Measurements from ENCODE around the gene MYO7B. TPM values are rescaled to one million over a fixed set of nuclear protein-coding genes. Genes with fewer than 3 reads are reported as not detected.
A peak's percentile ranks its signal among the peaks of the same experiment; 100 is the strongest.
"Not testable (repeated sequence)": the region's sequence is repeated elsewhere in the genome, so short reads cannot be mapped to it uniquely, and the experiment has no call there.

MYO7B gene
- total and polyA plus RNA-seq, 7 experiments from 2014 or later: 0.29 to 5.9 (median 1.3) TPM; not detected in 4

DNA sequence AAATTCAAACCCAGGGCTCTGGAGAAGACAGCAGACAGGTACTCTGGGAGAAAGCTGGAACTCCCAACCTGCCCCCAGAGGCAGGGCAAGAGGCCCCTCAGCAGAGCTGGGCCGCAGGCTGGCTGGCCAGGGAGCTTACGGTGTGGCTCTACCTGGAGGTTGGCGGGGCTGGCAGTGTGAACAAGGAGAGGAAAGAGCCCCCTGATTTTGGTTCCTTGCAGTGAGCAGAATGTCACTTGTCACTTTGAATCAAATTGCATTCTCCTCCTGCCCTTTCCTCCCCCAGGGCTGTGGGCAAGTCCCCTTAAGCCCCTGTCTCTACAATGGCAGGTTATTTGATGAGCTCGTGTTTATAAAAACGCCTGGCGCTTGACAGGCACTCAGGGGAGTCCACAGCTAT lies 32.6 kb downstream of the MYO7B start:
- H3K9me3 Mint-ChIP-seq: peaks cover 0 to under 1% (median 0%) of the 10 kb centered on the region in 11 donors
- Histone ChIP-seq H3K4me3 (ENCODE audit: low read length) (no peak overlapping the region), H3K27ac (ENCODE audit: low read depth, low read length) (no peak overlapping the region), H3K4me1 (ENCODE audit: control insufficient read depth in 2 of 2, insufficient read depth in 2 of 2, low read length in 2 of 2) (no peaks in the 10 kb centered on the region), H3K9me3 (ENCODE audit: control insufficient read depth in 2 of 3, low read length in 3 of 3) (no peaks in the 10 kb centered on the region), H3K36me3 (ENCODE audit: control insufficient read depth in 2 of 3, insufficient read depth in 3 of 3, low read length in 3 of 3) (no peaks in the 10 kb centered on the region), H3K27me3 (ENCODE audit: control insufficient read depth in 2 of 2, insufficient read depth in 2 of 2, low read length in 2 of 2) (no peaks in the 10 kb centered on the region)
- POLR2A ChIA-PET: no interaction called here
- CTCF ChIA-PET: interaction anchor here (0.5 kb wide), 1 partner anchor 223 kb away, joined by 4 read pairs; no protein-coding TSS in a partner anchor
- no peak overlapping the region for H3K4me3 Mint-ChIP-seq
- DNase-seq (no peak), ATAC-seq (no peak)
- H3K4me1 Mint-ChIP-seq: peaks cover 0 to 14% (median 0%) of the 10 kb centered on the region in 7 donors
- intact Hi-C loops (cut with micrococcal nuclease): no loop called here
- peaks cover 0 to 40% (median 0%) of the 10 kb centered on the region in 5 donors for H3K27me3 Mint-ChIP-seq
- H3K27ac Mint-ChIP-seq: no peak overlapping the region
- peaks cover 0 to under 1% (median 0%) of the 10 kb centered on the region in 5 donors for H3K36me3 Mint-ChIP-seq

GRCh38 chr2:127569666-127570065 lies 34.2 kb downstream of the MYO7B start:
- intact Hi-C loops (cut with micrococcal nuclease): no loop called here
- ATAC-seq: no peak
- Mint-ChIP-seq H3K27ac (peak overlapping the region in 1 of 9 donors; percentile 27), H3K27me3 (peaks cover 0 to 37% (median 0%) of the 10 kb centered on the region in 5 donors), H3K9me3 (no peaks in the 10 kb centered on the region), H3K4me1 (peaks cover 0 to 4% (median 0%) of the 10 kb centered on the region in 7 donors), H3K4me3 (no peak overlapping the region), H3K36me3 (no peaks in the 10 kb centered on the region)
- POLR2A ChIA-PET: no interaction called here
- no peak overlapping the region for H3K27ac ChIP-seq (ENCODE audit: low read depth, low read length)
- H3K9me3 ChIP-seq (ENCODE audit: control insufficient read depth in 2 of 3, low read length in 3 of 3): no peaks in the 10 kb centered on the region
- no peaks in the 10 kb centered on the region for H3K27me3 ChIP-seq (ENCODE audit: control insufficient read depth in 2 of 2, insufficient read depth in 2 of 2, low read length in 2 of 2)
- no peak overlapping the region for H3K4me3 ChIP-seq (ENCODE audit: low read length)
- DNase-seq: no peak
- H3K36me3 ChIP-seq (ENCODE audit: control insufficient read depth in 2 of 3, insufficient read depth in 3 of 3, low read length in 3 of 3): no peaks in the 10 kb centered on the region
- CTCF ChIA-PET: no interaction called here
- no peaks in the 10 kb centered on the region for H3K4me1 ChIP-seq (ENCODE audit: control insufficient read depth in 2 of 2, insufficient read depth in 2 of 2, low read length in 2 of 2)

GRCh38 chr2:127570282-127571250 lies 35.1 kb downstream of the MYO7B start:
- peaks cover 7 to 10% (median 8%) of the 10 kb centered on the region in 7 donors for H3K4me1 Mint-ChIP-seq
- CTCF ChIA-PET: no interaction called here
- no peak for ATAC-seq

GRCh38 chr2:127572352-127572751 lies 36.9 kb downstream of the MYO7B start:
- ATAC-seq; H3K4me1 ChIP-seq (ENCODE audit: control insufficient read depth in 2 of 2, insufficient read depth in 2 of 2, low read length in 2 of 2); H3K4me3 Mint-ChIP-seq; H3K9me3 Mint-ChIP-seq; H3K27ac Mint-ChIP-seq; H3K9me3 ChIP-seq (ENCODE audit: control insufficient read depth in 2 of 3, low read length in 3 of 3); CTCF ChIA-PET; intact Hi-C loops (cut with micrococcal nuclease); H3K4me3 ChIP-seq (ENCODE audit: low read length); H3K36me3 ChIP-seq (ENCODE audit: control insufficient read depth in 2 of 3, insufficient read depth in 3 of 3, low read length in 3 of 3); H3K27ac ChIP-seq (ENCODE audit: low read depth, low read length); H3K27me3 ChIP-seq (ENCODE audit: control insufficient read depth in 2 of 2, insufficient read depth in 2 of 2, low read length in 2 of 2); POLR2A ChIA-PET; DNase-seq; H3K36me3 Mint-ChIP-seq: not testable (repeated sequence)
- Mint-ChIP-seq H3K4me1 (peaks cover 13 to 25% (median 19%) of the 10 kb centered on the region in 7 donors), H3K27me3 (peaks cover 0 to 28% (median 0%) of the 10 kb centered on the region in 5 donors)

More at GRCh38 chr2:127570282-127571250, 35.1 kb downstream of the MYO7B start:
- H3K27me3 Mint-ChIP-seq: peaks cover 0 to 37% (median 0%) of the 10 kb centered on the region in 5 donors
- no peaks in the 10 kb centered on the region for H3K36me3 Mint-ChIP-seq
- no peak overlapping the region for H3K4me3 Mint-ChIP-seq
- intact Hi-C loops (cut with micrococcal nuclease): no loop called here
- DNase-seq: no peak
- peak overlapping the region in 2 of 9 donors; percentile 7 to 27 for H3K27ac Mint-ChIP-seq
- POLR2A ChIA-PET: interaction anchor here (0.6 kb wide), 1 partner anchor 17 kb away, joined by 3 read pairs; no protein-coding TSS in a partner anchor
- Histone ChIP-seq H3K9me3 (ENCODE audit: control insufficient read depth in 2 of 3, low read length in 3 of 3) (no peaks in the 10 kb centered on the region), H3K36me3 (ENCODE audit: control insufficient read depth in 2 of 3, insufficient read depth in 3 of 3, low read length in 3 of 3) (no peaks in the 10 kb centered on the region), H3K4me3 (ENCODE audit: low read length) (no peak overlapping the region), H3K27me3 (ENCODE audit: control insufficient read depth in 2 of 2, insufficient read depth in 2 of 2, low read length in 2 of 2) (no peaks in the 10 kb centered on the region), H3K27ac (ENCODE audit: low read depth, low read length) (no peak overlapping the region), H3K4me1 (ENCODE audit: control insufficient read depth in 2 of 2, insufficient read depth in 2 of 2, low read length in 2 of 2) (no peaks in the 10 kb centered on the region)
- H3K9me3 Mint-ChIP-seq: no peaks in the 10 kb centered on the region

GRCh38 chr2:127572841-127573240 lies 37.4 kb downstream of the MYO7B start:
- Mint-ChIP-seq H3K4me3 (no peak overlapping the region), H3K27me3 (peaks cover 0 to 24% (median 0%) of the 10 kb centered on the region in 5 donors), H3K36me3 (no peaks in the 10 kb centered on the region), H3K9me3 (no peaks in the 10 kb centered on the region), H3K27ac (no peak overlapping the region), H3K4me1 (peaks cover 13 to 25% (median 19%) of the 10 kb centered on the region in 7 donors)
- ChIA-PET CTCF (no interaction called here), POLR2A (no interaction called here)
- no peak overlapping the region for H3K4me3 ChIP-seq (ENCODE audit: low read length)
- DNase-seq: peak in 1 of 9 donors; percentile 13
- intact Hi-C loops (cut with micrococcal nuclease): no loop called here
- no peaks in the 10 kb centered on the region for H3K36me3 ChIP-seq (ENCODE audit: control insufficient read depth in 2 of 3, insufficient read depth in 3 of 3, low read length in 3 of 3)
- H3K9me3 ChIP-seq (ENCODE audit: control insufficient read depth in 2 of 3, low read length in 3 of 3): no peaks in the 10 kb centered on the region
- H3K27me3 ChIP-seq (ENCODE audit: control insufficient read depth in 2 of 2, insufficient read depth in 2 of 2, low read length in 2 of 2): no peaks in the 10 kb centered on the region
- ATAC-seq: no peak
- peaks cover 0 to 6% of the 10 kb centered on the region in 2 donors for H3K4me1 ChIP-seq (ENCODE audit: control insufficient read depth in 2 of 2, insufficient read depth in 2 of 2, low read length in 2 of 2)
- H3K27ac ChIP-seq (ENCODE audit: low read depth, low read length): no peak overlapping the region

GRCh38 chr2:127573298-127573697 lies 37.8 kb downstream of the MYO7B start:
- no peak for ATAC-seq
- Mint-ChIP-seq H3K4me3 (no peak overlapping the region), H3K27me3 (peaks cover 0 to 24% (median 0%) of the 10 kb centered on the region in 5 donors), H3K9me3 (no peaks in the 10 kb centered on the region), H3K36me3 (no peaks in the 10 kb centered on the region), H3K4me1 (peaks cover 13 to 25% (median 19%) of the 10 kb centered on the region in 7 donors), H3K27ac (peak overlapping the region in 1 of 9 donors; percentile 57)
- DNase-seq: no peak
- ChIA-PET POLR2A (no interaction called here), CTCF (no interaction called here)
- intact Hi-C loops (cut with micrococcal nuclease): no loop called here
- no peaks in the 10 kb centered on the region for H3K9me3 ChIP-seq (ENCODE audit: control insufficient read depth in 2 of 3, low read length in 3 of 3)
- H3K27me3 ChIP-seq (ENCODE audit: control insufficient read depth in 2 of 2, insufficient read depth in 2 of 2, low read length in 2 of 2): no peaks in the 10 kb centered on the region
- no peak overlapping the region for H3K4me3 ChIP-seq (ENCODE audit: low read length)
- H3K4me1 ChIP-seq (ENCODE audit: control insufficient read depth in 2 of 2, insufficient read depth in 2 of 2, low read length in 2 of 2): peaks cover 0 to 6% of the 10 kb centered on the region in 2 donors
- no peak overlapping the region for H3K27ac ChIP-seq (ENCODE audit: low read depth, low read length)
- H3K36me3 ChIP-seq (ENCODE audit: control insufficient read depth in 2 of 3, insufficient read depth in 3 of 3, low read length in 3 of 3): no peaks in the 10 kb centered on the region
